DND-41 (cell line): ENCODE results near the gene CYTH3.

Experiments
- EZH2 ChIP-seq: IDR thresholded peaks from 3 replicates; pipeline ENCODE4 v1.6.1; 2012; ENCODE audit warnings: borderline replicate concordance, low read depth, mild to moderate bottlenecking, moderate library complexity, low read length, inconsistent platforms; ENCODE audit not compliant: severe bottlenecking
- TF ChIP-seq, protein P1 (sequence below): IDR thresholded peaks from 2 replicates; pipeline ENCODE4 v1.5.1; 2012; ENCODE audit warnings: borderline replicate concordance, low read length, moderate library complexity, mild to moderate bottlenecking; ENCODE audit not compliant: poor library complexity, severe bottlenecking; ENCODE audit errors: extremely low read depth

- TF ChIP-seq, protein P1, sequence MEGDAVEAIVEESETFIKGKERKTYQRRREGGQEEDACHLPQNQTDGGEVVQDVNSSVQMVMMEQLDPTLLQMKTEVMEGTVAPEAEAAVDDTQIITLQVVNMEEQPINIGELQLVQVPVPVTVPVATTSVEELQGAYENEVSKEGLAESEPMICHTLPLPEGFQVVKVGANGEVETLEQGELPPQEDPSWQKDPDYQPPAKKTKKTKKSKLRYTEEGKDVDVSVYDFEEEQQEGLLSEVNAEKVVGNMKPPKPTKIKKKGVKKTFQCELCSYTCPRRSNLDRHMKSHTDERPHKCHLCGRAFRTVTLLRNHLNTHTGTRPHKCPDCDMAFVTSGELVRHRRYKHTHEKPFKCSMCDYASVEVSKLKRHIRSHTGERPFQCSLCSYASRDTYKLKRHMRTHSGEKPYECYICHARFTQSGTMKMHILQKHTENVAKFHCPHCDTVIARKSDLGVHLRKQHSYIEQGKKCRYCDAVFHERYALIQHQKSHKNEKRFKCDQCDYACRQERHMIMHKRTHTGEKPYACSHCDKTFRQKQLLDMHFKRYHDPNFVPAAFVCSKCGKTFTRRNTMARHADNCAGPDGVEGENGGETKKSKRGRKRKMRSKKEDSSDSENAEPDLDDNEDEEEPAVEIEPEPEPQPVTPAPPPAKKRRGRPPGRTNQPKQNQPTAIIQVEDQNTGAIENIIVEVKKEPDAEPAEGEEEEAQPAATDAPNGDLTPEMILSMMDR, result no peak
- no peak for TF ChIP-seq EZH2
These were observed 43.8 kb downstream of the CYTH3 start for GRCh38 chr7:6228361-6229229.
